HG02623 (cell line): ENCODE data around the gene TBC1D30.
"Not testable (repeated sequence)": the region's sequence is repeated elsewhere in the genome, so short reads cannot be mapped to it uniquely, and the experiment has no call there.

Source experiments
- ATAC-seq: cut with Tn5 transposase; IDR thresholded peaks from one replicate; pipeline ENCODE4 v1.9.1; 2021; ENCODE audit warnings: moderate library complexity; ENCODE audit not compliant: unreplicated experiment

Gene TBC1D30

GRCh38 chr12:64824500-64825142 is at the start of gene TBC1D30:
Gene TBC1D30 (plus strand): TSS chr12:64824647. CDS start chr12:64824880, 233 bp downstream.
- ATAC-seq, result peak; percentile 47

- not testable (repeated sequence) for ATAC-seq
These were observed 49.2 kb upstream of the TBC1D30 start for GRCh38 chr12:64775147-64775736.

- ATAC-seq, result no peak
These were observed 45.0 kb upstream of the TBC1D30 start for GRCh38 chr12:64779354-64779974.

GRCh38 chr12:64780132-64780530 is 44.3 kb upstream of the TBC1D30 start:
- no peak for ATAC-seq

- ATAC-seq, result no peak
These were observed 43.7 kb upstream of the TBC1D30 start for GRCh38 chr12:64780531-64781279.

- ATAC-seq, result no peak
These were observed 42.9 kb upstream of the TBC1D30 start for GRCh38 chr12:64781280-64782190.

- ATAC-seq, result no peak
These were observed 42.1 kb upstream of the TBC1D30 start for GRCh38 chr12:64782191-64782876.

- ATAC-seq, result no peak
These were observed 38.6 kb upstream of the TBC1D30 start for GRCh38 chr12:64785838-64786237.

- no peak for ATAC-seq
These were observed 34.3 kb upstream of the TBC1D30 start for GRCh38 chr12:64790166-64790565.

- ATAC-seq, result no peak
These were observed 33.4 kb upstream of the TBC1D30 start for GRCh38 chr12:64791036-64791435.

- no peak for ATAC-seq
These were observed 32.3 kb upstream of the TBC1D30 start for GRCh38 chr12:64792128-64792527.

- ATAC-seq, result no peak
These were observed 30.8 kb upstream of the TBC1D30 start for GRCh38 chr12:64793610-64794009.

- no peak for ATAC-seq
These were observed 30.1 kb upstream of the TBC1D30 start for GRCh38 chr12:64794305-64794704.

GRCh38 chr12:64796205-64796845 is 28.1 kb upstream of the TBC1D30 start:
- peak; percentile 77 for ATAC-seq

GRCh38 chr12:64797156-64797555 is 27.3 kb upstream of the TBC1D30 start:
- ATAC-seq, result no peak

- no peak for ATAC-seq
These were observed 26.3 kb upstream of the TBC1D30 start for GRCh38 chr12:64798165-64798564.

- peak; percentile 51 for ATAC-seq
These were observed 23.8 kb upstream of the TBC1D30 start for GRCh38 chr12:64800640-64801039.

- ATAC-seq, result no peak
These were observed 23.1 kb upstream of the TBC1D30 start for GRCh38 chr12:64801381-64801780.

- ATAC-seq, result peak; percentile 71
These were observed 22.2 kb upstream of the TBC1D30 start for GRCh38 chr12:64802180-64802775.
